HepG2 (cell line): Measurements from ENCODE around the gene CUL4A. TPM values are rescaled to one million over a fixed set of nuclear protein-coding genes. Genes with fewer than 3 reads are reported as not detected.

Source experiments
- BRD4 ChIP-seq: sonication (generic); formaldehyde crosslinking; IDR thresholded peaks from 2 replicates; pipeline ENCODE4 v1.4.0; 2020; ENCODE audit warnings: missing genetic modification reagents
- NFAT5 ChIP-seq: sonication (generic); formaldehyde crosslinking; IDR thresholded peaks from 2 replicates; pipeline ENCODE4 v1.4.0; 2020; ENCODE audit warnings: missing genetic modification reagents
- TERF1 ChIP-seq: sonication (generic); formaldehyde crosslinking; IDR thresholded peaks from 2 replicates; pipeline ENCODE4 v1.8.0; 2022; ENCODE audit warnings: mild to moderate bottlenecking, missing genetic modification reagents, moderate library complexity
- TMF1 ChIP-seq: sonication (generic); formaldehyde crosslinking; IDR thresholded peaks from 2 replicates; pipeline ENCODE4 v1.8.1; 2022; ENCODE audit warnings: low read depth, missing genetic modification reagents
- ZBTB46 ChIP-seq: sonication (generic); formaldehyde crosslinking; IDR thresholded peaks from 2 replicates; pipeline ENCODE4 v1.4.0; 2020; ENCODE audit warnings: mild to moderate bottlenecking, missing genetic modification reagents, borderline replicate concordance
- ZBTB49 ChIP-seq: sonication (generic); formaldehyde crosslinking; IDR thresholded peaks from 2 replicates; pipeline ENCODE4 v1.4.0; 2020; ENCODE audit warnings: missing genetic modification reagents, borderline replicate concordance
- ZNF407 ChIP-seq: sonication (generic); formaldehyde crosslinking; IDR thresholded peaks from one replicate; pipeline ENCODE4 v1.5.1; 2020; ENCODE audit warnings: mild to moderate bottlenecking, missing genetic modification reagents; ENCODE audit errors: not compliant biosample characterization
- polyA plus RNA-seq, 8 experiments: library from polyadenylated mRNA; depleted of rRNA in 3 of 8; stranded (reverse) in 7 of 8; unstranded in 1 of 8; fragments of >200 nt; fragmentation: Illumina TruSeq in 4 of 8; extraction: Trizol in 4 of 8; gene quantifications; 2 replicates each; pipeline versions ENCODE4 v1.2.1 to v1.2.3, GENCODE V29; 2011 to 2016; ENCODE audit warnings: low read depth in 4 of 8, missing spikeins in 1 of 8, mixed read lengths in 1 of 8; ENCODE audit not compliant: insufficient read depth in 1 of 8
- total RNA-seq, 5 experiments: library from RNA; depleted of rRNA; stranded (reverse); fragments of >200 nt; fragmentation: Illumina TruSeq; extraction: Trizol; gene quantifications; 2 replicates each; pipeline ENCODE4 v1.2.3, GENCODE V29; 2016; ENCODE audit warnings: low read depth in 1 of 5

Gene CUL4A
- total and polyA plus RNA-seq, 2 of the 13 experiments (the other 11 are each of a cell fraction or from before 2014, with no cell fraction given), result 51.2 to 75.3 TPM

GRCh38 chr13:113209759-113210421 lies 477 bp downstream of the CUL4A start (continued):
- TF ChIP-seq TERF1 (CRISPR knock-in tag) (0 out of 2 replicates have a peak, but pooled peaks have one; percentile 50), NFAT5 (CRISPR knock-in tag) (peak; percentile 72; the same call in 1 of the 2 replicates), ZNF407 (CRISPR knock-in tag) (no peak), TMF1 (peak; percentile 95), ZBTB49 (CRISPR knock-in tag) (no peak), ZBTB46 (CRISPR knock-in tag) (no peak), BRD4 (CRISPR knock-in tag) (no peak)
